GM12872 (cell line): Measurements from ENCODE around the gene EPAS1.

ENCODE experiments used
- CTCF ChIP-seq: IDR thresholded peaks from 3 replicates; pipeline ENCODE4 v1.5.1; 2011; ENCODE audit warnings: low read depth, mild to moderate bottlenecking, low read length, moderate library complexity; ENCODE audit not compliant: insufficient read depth

EPAS1 gene

GRCh38 chr2:46410273-46411244 lies 113.4 kb downstream of the EPAS1 start:
- TF ChIP-seq CTCF: no peak

GRCh38 chr2:46411245-46411641 lies 114.0 kb downstream of the EPAS1 start:
- TF ChIP-seq CTCF: no peak

DNA sequence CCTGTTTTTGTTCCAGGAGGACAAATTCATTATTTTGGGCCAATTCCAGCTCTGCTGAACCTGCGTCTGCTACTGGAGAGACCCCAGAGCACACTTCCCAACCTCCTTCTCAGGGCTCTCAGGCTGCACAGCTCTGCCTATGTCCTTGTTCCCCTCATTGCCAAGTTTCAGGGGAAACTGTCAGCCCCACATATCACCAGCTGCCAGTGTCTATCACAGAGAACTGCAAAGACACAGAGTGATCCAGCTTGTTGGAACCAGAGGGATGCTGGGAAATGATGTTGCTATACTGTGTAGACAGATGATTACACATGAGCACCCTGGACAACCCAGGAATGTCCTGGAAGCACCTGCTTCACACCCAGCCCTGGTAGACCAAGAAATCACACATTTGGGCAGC lies 114.8 kb downstream of the EPAS1 start:
- no peak for TF ChIP-seq CTCF

DNA sequence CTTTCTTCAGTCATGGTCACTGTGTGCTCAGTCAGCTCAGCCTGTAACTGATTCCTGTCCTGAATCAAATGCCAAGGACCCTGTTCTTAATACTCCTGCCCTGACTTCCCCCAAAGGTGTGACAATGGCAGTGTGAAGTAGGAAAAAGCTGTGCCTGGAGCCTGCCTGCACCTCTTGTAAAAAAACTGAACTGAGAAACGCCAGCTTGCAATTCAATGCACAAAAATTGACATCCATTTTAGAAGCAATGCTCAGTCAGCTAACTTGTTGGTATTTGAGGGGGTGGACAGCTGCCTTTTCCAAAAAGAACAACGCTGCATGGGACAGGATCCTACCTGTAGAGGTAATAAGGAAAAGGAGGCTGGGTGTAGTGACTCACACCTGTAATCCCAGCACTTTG lies 115.9 kb downstream of the EPAS1 start:
- no peak for TF ChIP-seq CTCF

DNA sequence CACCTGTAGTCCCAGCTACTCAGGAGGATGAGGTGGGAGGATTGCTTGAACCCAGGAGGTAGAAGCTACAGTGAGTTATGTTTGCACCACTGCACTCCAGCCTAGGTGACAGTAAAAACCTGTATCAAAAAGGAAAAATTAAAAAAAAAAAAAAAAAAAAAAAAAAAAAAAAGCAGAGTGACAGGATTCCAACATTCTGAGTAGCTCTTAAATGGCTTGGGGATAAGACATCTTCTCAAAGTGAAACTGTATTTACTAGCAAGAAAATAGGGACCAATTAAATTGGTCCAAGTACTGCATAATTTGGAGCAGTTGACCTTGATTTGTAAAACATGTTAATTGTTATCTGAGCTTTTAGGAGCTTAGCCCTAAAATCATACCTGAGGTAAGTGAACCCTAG lies 116.4 kb downstream of the EPAS1 start:
- no peak for TF ChIP-seq CTCF

- TF ChIP-seq CTCF: no peak
These were observed 117.5 kb downstream of the EPAS1 start for GRCh38 chr2:46414701-46415100.

- TF ChIP-seq CTCF: no peak
These were observed 119.1 kb downstream of the EPAS1 start for GRCh38 chr2:46416280-46416679.
